Vagina (tissue), 2 donors: Measurements from ENCODE around the gene TNFRSF21.

Experiments used
- POLR2AphosphoS5 ChIP-seq, 2 donors: sonication (generic); formaldehyde crosslinking; IDR thresholded peaks; one replicate each; pipeline ENCODE4 v1.9.0; 2017; ENCODE audit warnings: antibody characterized with exemption in 2 of 2, mild to moderate bottlenecking in 2 of 2, low read depth in 1 of 2; ENCODE audit not compliant: insufficient read depth in 1 of 2
- TF ChIP-seq, protein P1 (sequence below), 3 experiments: fragments of 450-650 bp in 2 of 3; fragments of 200-600 bp in 1 of 3; sonication (generic) in 1 of 3; IDR thresholded peaks; one replicate each; pipeline ENCODE4 v1.5.1; 2017 to 2019; ENCODE audit warnings: antibody characterized with exemption in 3 of 3, mild to moderate bottlenecking in 2 of 3, moderate library complexity in 2 of 3

DNA sequence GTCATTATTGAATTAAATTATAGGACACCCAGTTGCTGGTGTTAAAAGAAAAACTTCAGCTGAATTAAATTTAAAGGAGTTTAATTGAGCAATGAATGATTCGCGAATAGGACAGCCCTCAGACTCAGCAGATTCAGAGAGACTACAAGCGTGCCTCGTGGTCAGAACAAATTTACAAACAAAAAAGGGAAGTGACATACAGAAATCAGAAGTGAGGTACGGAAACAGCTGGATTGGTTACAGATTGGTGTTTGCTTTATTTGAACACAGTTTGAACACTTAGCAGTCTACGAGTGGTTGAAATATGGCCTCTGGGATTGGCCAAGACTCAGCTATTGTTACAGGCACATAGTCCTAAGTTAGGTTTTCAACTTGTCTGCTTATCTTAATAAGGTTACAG lies 25.8 kb upstream of the TNFRSF21 start:
- TF ChIP-seq, protein P1, sequence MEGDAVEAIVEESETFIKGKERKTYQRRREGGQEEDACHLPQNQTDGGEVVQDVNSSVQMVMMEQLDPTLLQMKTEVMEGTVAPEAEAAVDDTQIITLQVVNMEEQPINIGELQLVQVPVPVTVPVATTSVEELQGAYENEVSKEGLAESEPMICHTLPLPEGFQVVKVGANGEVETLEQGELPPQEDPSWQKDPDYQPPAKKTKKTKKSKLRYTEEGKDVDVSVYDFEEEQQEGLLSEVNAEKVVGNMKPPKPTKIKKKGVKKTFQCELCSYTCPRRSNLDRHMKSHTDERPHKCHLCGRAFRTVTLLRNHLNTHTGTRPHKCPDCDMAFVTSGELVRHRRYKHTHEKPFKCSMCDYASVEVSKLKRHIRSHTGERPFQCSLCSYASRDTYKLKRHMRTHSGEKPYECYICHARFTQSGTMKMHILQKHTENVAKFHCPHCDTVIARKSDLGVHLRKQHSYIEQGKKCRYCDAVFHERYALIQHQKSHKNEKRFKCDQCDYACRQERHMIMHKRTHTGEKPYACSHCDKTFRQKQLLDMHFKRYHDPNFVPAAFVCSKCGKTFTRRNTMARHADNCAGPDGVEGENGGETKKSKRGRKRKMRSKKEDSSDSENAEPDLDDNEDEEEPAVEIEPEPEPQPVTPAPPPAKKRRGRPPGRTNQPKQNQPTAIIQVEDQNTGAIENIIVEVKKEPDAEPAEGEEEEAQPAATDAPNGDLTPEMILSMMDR (IDR thresholded peaks at IDR 0.05): no peak
- no peak for TF ChIP-seq POLR2AphosphoS5 (IDR thresholded peaks at IDR 0.05; ENCODE audit: insufficient read depth in 1 of 2, low read depth in 1 of 2)
